K562 (cell line): ENCODE measurements around the gene GNA14. TPM values are rescaled to one million over a fixed set of nuclear protein-coding genes. Genes with fewer than 3 reads are reported as not detected.

Experiments used
- ATAC-seq: fragments of 200-7000 bp; cut with Tn5 transposase; 3 replicates; pipeline ENCODE4 v1.9.1; 2020; ENCODE audit warnings: moderate library complexity
- BruUV-seq: library from RNA; stranded (reverse); fragments of 400-500 nt; replicated peaks from 2 replicates; lab custom pipeline; 2021; lab: Mats Ljungman, UMichigan
- CTCF ChIA-PET: fragments of 300-600 bp; formaldehyde crosslinking; extraction: SDS; loops from one replicate; lab custom pipeline; 2021; ENCODE audit warnings: low intra/inter-chr PET ratio; lab: Yijun Ruan, JAX
- POLR2A ChIA-PET: fragments of 300-600, 350-650 bp; sonication (Branson Sonifier 250); formaldehyde crosslinking; extraction: SDS; loops from one replicate; lab custom pipeline; 2021; ENCODE audit warnings: antibody characterized with exemption, inconsistent platforms; lab: Yijun Ruan, JAX
- DNase-seq, 4 experiments: peaks; one replicate each; pipeline versions ENCODE4 v3.0.0 to v3.0.0-alpha.2; 2011 to 2018; ENCODE audit warnings: low spot score in 3 of 4, mixed read lengths in 3 of 4; ENCODE audit errors: extremely low read depth in 1 of 4
- FAIRE-seq: peaks from 2 replicates; lab custom pipeline; 2011; peaks lifted over from hg19 to GRCh38; lab: Jason Lieb, UNC
- H2AFZ ChIP-seq: 2 replicates; pipeline ENCODE4 v1.6.0; 2011; ENCODE audit warnings: low read depth, low read length, control low read depth, inconsistent platforms
- H3K27ac ChIP-seq: fragments of 200-600 bp; 3 replicates; pipeline ENCODE4 v1.8.0; 2011; ENCODE audit warnings: low read depth, mild to moderate bottlenecking, control low read depth, inconsistent platforms, low read length, moderate library complexity, mixed read lengths; ENCODE audit errors: extremely low read depth
- H3K27me3 ChIP-seq, 2 experiments: fragments of 300-600 bp in 1 of 2; 2 replicates in 1 of 2; 3 replicates in 1 of 2; pipeline versions ENCODE4 v1.6.0 to v1.8.0; 2011; ENCODE audit warnings: inconsistent platforms in 2 of 2, low read length in 2 of 2, mild to moderate bottlenecking in 1 of 2, mixed read lengths in 1 of 2, moderate library complexity in 1 of 2; ENCODE audit not compliant: control insufficient read depth in 2 of 2, insufficient read depth in 2 of 2
- H3K36me3 ChIP-seq: fragments of 300-600 bp; 3 replicates; pipeline ENCODE4 v1.8.0; 2011; ENCODE audit warnings: mild to moderate bottlenecking, low read length, inconsistent platforms; ENCODE audit not compliant: control insufficient read depth, insufficient read depth
- H3K4me1 ChIP-seq, 2 experiments: fragments of 200-600 bp in 1 of 2; replicated peaks in 1 of 2; 2 replicates in 1 of 2; 3 replicates in 1 of 2; pipeline versions ENCODE4 v1.5.1 to v1.8.0; 2011; ENCODE audit warnings: inconsistent platforms in 2 of 2, low read length in 2 of 2, mild to moderate bottlenecking in 1 of 2, mixed read lengths in 1 of 2, moderate library complexity in 1 of 2; ENCODE audit not compliant: control insufficient read depth in 2 of 2, insufficient read depth in 2 of 2
- H3K4me2 ChIP-seq: 2 replicates; pipeline ENCODE4 v1.6.1; 2011; ENCODE audit warnings: low read length, control low read depth, inconsistent platforms, mixed read lengths; ENCODE audit not compliant: insufficient read depth
- H3K4me3 ChIP-seq: fragments of 200-600 bp; sonication (generic), shearing (Covaris generic); 2 replicates; pipeline ENCODE4 v1.5.1; 2016; ENCODE audit warnings: control low read depth, inconsistent platforms
- H3K79me2 ChIP-seq: fragments of 200-600 bp; 3 replicates; pipeline ENCODE4 v1.8.0; 2011; ENCODE audit warnings: low read length, inconsistent platforms; ENCODE audit not compliant: control insufficient read depth, insufficient read depth
- H3K9ac ChIP-seq, 2 experiments: 2 replicates each; pipeline versions ENCODE4 v1.6.0 to v1.6.1; 2011; ENCODE audit warnings: low read depth in 2 of 2, low read length in 2 of 2, control low read depth in 1 of 2, inconsistent platforms in 1 of 2, mild to moderate bottlenecking in 1 of 2, mixed read lengths in 1 of 2; ENCODE audit not compliant: insufficient read depth in 1 of 2
- H3K9me1 ChIP-seq: one replicate; pipeline ENCODE4 v1.6.0; 2011; ENCODE audit warnings: inconsistent platforms, mild to moderate bottlenecking, low read length, moderate library complexity; ENCODE audit not compliant: control insufficient read depth, insufficient read depth
- H3K9me3 ChIP-seq: replicated peaks from 2 replicates; pipeline ENCODE4 v1.5.1; 2011; ENCODE audit warnings: low read depth, low read length, inconsistent platforms; ENCODE audit not compliant: control insufficient read depth, insufficient read depth
- H4K20me1 ChIP-seq: replicated peaks from 2 replicates; pipeline ENCODE4 v1.6.1; 2011; ENCODE audit warnings: low read length, inconsistent platforms, mixed read lengths; ENCODE audit not compliant: control insufficient read depth, insufficient read depth
- BCLAF1 ChIP-seq, 2 experiments: fragments of 450-650 bp in 1 of 2; IDR thresholded peaks; 2 replicates each; pipeline ENCODE4 v1.6.1; 2011 to 2017; ENCODE audit warnings: low read depth in 2 of 2, antibody characterized with exemption in 1 of 2, borderline replicate concordance in 1 of 2, low read length in 1 of 2, mild to moderate bottlenecking in 1 of 2, mixed read lengths in 1 of 2; ENCODE audit not compliant: control insufficient read depth in 1 of 2
- ETV6 ChIP-seq, 3 experiments: fragments of 150-350 bp in 1 of 3; sonication (generic) in 1 of 3; formaldehyde crosslinking in 1 of 3; IDR thresholded peaks; 2 replicates each; pipeline versions ENCODE4 v1.6.1 to v1.8.0; 2014 to 2022; ENCODE audit warnings: borderline replicate concordance in 2 of 3, low read depth in 2 of 3, antibody characterized with exemption in 1 of 3, low read length in 1 of 3, mild to moderate bottlenecking in 1 of 3, missing genetic modification reagents in 1 of 3
- MAFF ChIP-seq: IDR thresholded peaks from 2 replicates; pipeline ENCODE4 v1.6.1; 2012; ENCODE audit warnings: low read length, improper control_type of control experiment
- MAZ ChIP-seq, 2 experiments: fragments of 450-650 bp in 1 of 2; sonication (generic) in 1 of 2; formaldehyde crosslinking; IDR thresholded peaks in 1 of 2; conservative IDR thresholded peaks in 1 of 2; 2 replicates each; pipeline versions ENCODE4 v1.4.0 to v1.5.0; 2020; ENCODE audit warnings: mild to moderate bottlenecking in 1 of 2, missing genetic modification reagents in 1 of 2
- MIER1 ChIP-seq: fragments of 450-650 bp; IDR thresholded peaks from 2 replicates; pipeline ENCODE4 v1.6.1; 2016; ENCODE audit warnings: antibody characterized with exemption, mild to moderate bottlenecking, low read depth
- NFE2 ChIP-seq: IDR thresholded peaks from 2 replicates; pipeline ENCODE4 v1.6.1; 2014; ENCODE audit warnings: antibody characterized with exemption, low read depth
- TAF1 ChIP-seq: IDR thresholded peaks from 2 replicates; pipeline ENCODE4 v1.6.1; 2011; ENCODE audit warnings: mild to moderate bottlenecking, low read length, moderate library complexity; ENCODE audit not compliant: insufficient read depth, control insufficient read depth, severe bottlenecking; ENCODE audit errors: extremely low read depth
- ZSCAN29 ChIP-seq: fragments of 450-650 bp; IDR thresholded peaks from 2 replicates; pipeline ENCODE4 v1.6.1; 2017
- WGBS: fragments of 100-300 bp; shearing (Covaris generic); methylation state at CpG from one replicate; pipeline ENCODE4 v1.1.6; 2016; ENCODE audit warnings: low coverage, mixed read lengths; ENCODE audit not compliant: insufficient coverage; ENCODE audit errors: missing lambda C conversion rate; 5-methylcytosine and 5-hydroxymethylcytosine counted together
- in situ Hi-C: fragments of 300-500 bp; cut with MboI; formaldehyde crosslinking; loops from 4 replicates; pipeline ENCODE4 v1.15.0; 2018; ENCODE audit warnings: inconsistent platforms, mixed read lengths
- intact Hi-C: fragments of 100-400 bp; cut with micrococcal nuclease; formaldehyde crosslinking; loops from 2 replicates; pipeline ENCODE4 v1.14.2; 2022
- polyA plus RNA-seq, 8 experiments: library from polyadenylated mRNA; depleted of rRNA in 4 of 8; stranded (reverse) in 5 of 8; unstranded in 3 of 8; fragments of >200 nt; fragmentation: Nextera tagmentation in 2 of 8; fragmentation: Illumina TruSeq in 1 of 8; extraction: Ambion mirVana in 2 of 8; extraction: Trizol in 1 of 8; gene quantifications; 2 replicates each; pipeline versions ENCODE4 v1.2.1 to v1.2.3, GENCODE V29; 2011 to 2014; ENCODE audit warnings: inconsistent platforms in 1 of 8, missing spikeins in 1 of 8
- total RNA-seq, 7 experiments: library from RNA; depleted of rRNA in 6 of 7; stranded (reverse); fragments of >200 nt in 6 of 7; fragmentation: Illumina TruSeq in 2 of 7; extraction: Trizol in 2 of 7; gene quantifications; 2 replicates each; pipeline versions ENCODE4 v1.2.1 to v1.2.3, GENCODE V29; 2011 to 2021; ENCODE audit warnings: low replicate concordance in 1 of 7

Gene GNA14
- total and polyA plus RNA-seq, 9 of the 15 experiments (the other 6 are each of a cell fraction or from before 2014, with no cell fraction given): 0.03 to 0.11 (median 0.03) TPM; not detected in 6

GRCh38 chr9:77449240-77450084 is 198.7 kb downstream of the GNA14 start:
- Histone ChIP-seq H3K4me2 (no peak overlapping the region), H3K79me2 (no peaks in the 10 kb centered on the region), H4K20me1 (no peaks in the 10 kb centered on the region), H3K27ac (no peak overlapping the region), H3K4me3 (no peak overlapping the region), H3K36me3 (no peaks in the 10 kb centered on the region), H3K4me1 (no peaks in the 10 kb centered on the region), H3K9ac (no peak overlapping the region), H3K9me1 (no peaks in the 10 kb centered on the region), H2AFZ (no peak overlapping the region), H3K9me3 (no peaks in the 10 kb centered on the region), H3K27me3 (peaks cover 5 to 29% of the 10 kb centered on the region in 2 experiments; a peak in 3 of 5 replicates)
- WGBS: 1% methylated on average over 11 of the region's 12 CpGs
- FAIRE-seq (no peak), ATAC-seq (no peak), DNase-seq (no peak)
- BruUV-seq: no TSS peak
- POLR2A ChIA-PET: interaction anchor here (1.3 kb wide), 1 partner anchor 7 kb away, joined by 3 read pairs; no protein-coding TSS in a partner anchor
- TF ChIP-seq BCLAF1 (IDR thresholded peaks at IDR 0.05; ENCODE audit: borderline replicate concordance in 1 of 2, control insufficient read depth in 1 of 2, low read depth in 2 of 2, low read length in 1 of 2) (no peak), MAFF (no peak), MAZ (CRISPR knock-in tag; conservative IDR thresholded peaks at IDR 0.05 in 1 of 2, IDR thresholded peaks at IDR 0.05 in 1 of 2) (no peak), TAF1 (no peak), ZSCAN29 (no peak), NFE2 (no peak), ETV6 (IDR thresholded peaks at IDR 0.05; ENCODE audit: borderline replicate concordance in 1 of 2, low read depth in 2 of 2, low read length in 1 of 2) (no peak), ETV6 (CRISPR knock-in tag; IDR thresholded peaks at IDR 0.05; ENCODE audit: borderline replicate concordance) (no peak), MIER1 (no peak)
- in situ Hi-C loops: loop anchor here (10.0 to 25.0 kb wide), 2 partner anchors 305 to 913 kb away; no protein-coding TSS in a partner anchor
- CTCF ChIA-PET: no interaction called here
- intact Hi-C loops: loop anchor here (10.0 kb wide), 1 partner anchor 285 kb away; no protein-coding TSS in a partner anchor
